Chondrocyte (in vitro differentiated cells): ENCODE data around the gene GRM8. TPM values are rescaled to one million over a fixed set of nuclear protein-coding genes. Genes with fewer than 3 reads are reported as not detected.

Source experiments
- DNase-seq: peaks from one replicate; pipeline ENCODE4 v3.0.0; 2021; ENCODE audit warnings: mixed read lengths, low spot score
- H3K27ac Mint-ChIP-seq: one replicate; pipeline ENCODE4 v1.8.0; 2021; ENCODE audit warnings: mild to moderate bottlenecking, moderate library complexity, mixed read lengths; ENCODE audit not compliant: unreplicated experiment
- H3K27me3 Mint-ChIP-seq: 2 replicates; pipeline ENCODE4 v1.8.0; 2021; ENCODE audit warnings: low read depth, mixed read lengths
- H3K36me3 Mint-ChIP-seq: 2 replicates; pipeline ENCODE4 v1.8.0; 2021; ENCODE audit warnings: low read depth, mixed read lengths
- H3K4me1 Mint-ChIP-seq: 2 replicates; pipeline ENCODE4 v1.8.0; 2021; ENCODE audit warnings: low read depth, mild to moderate bottlenecking, mixed read lengths
- H3K4me3 Mint-ChIP-seq: one replicate; pipeline ENCODE4 v1.8.0; 2021; ENCODE audit warnings: mild to moderate bottlenecking, moderate library complexity, mixed read lengths; ENCODE audit not compliant: unreplicated experiment
- H3K9me3 Mint-ChIP-seq: 2 replicates; pipeline ENCODE4 v1.8.0; 2021; ENCODE audit warnings: low read depth, mixed read lengths
- CTCF ChIP-seq: fragments of 200-600 bp; sonication (generic); IDR thresholded peaks from 2 replicates; pipeline ENCODE4 v1.5.0; 2021; ENCODE audit warnings: antibody characterized with exemption, mild to moderate bottlenecking, moderate library complexity
- total RNA-seq: library from RNA; stranded (reverse); gene quantifications from 3 replicates; pipeline ENCODE4 v1.2.1, GENCODE V29; 2021

Gene GRM8
- total RNA-seq, 1 donor from 2014 or later: not detected

GRCh38 chr7:126658684-126659083 lies 594.1 kb downstream of the GRM8 start:
- Mint-ChIP-seq H3K27ac (no peak overlapping the region), H3K4me1 (no peaks in the 10 kb centered on the region), H3K4me3 (no peak overlapping the region), H3K27me3 (no peaks in the 10 kb centered on the region), H3K36me3 (no peaks in the 10 kb centered on the region), H3K9me3 (no peaks in the 10 kb centered on the region)
- no peak for TF ChIP-seq CTCF
- DNase-seq: no peak

- peaks cover 3% of the 10 kb centered on the region for H3K27me3 Mint-ChIP-seq
- no peak for DNase-seq
- no peaks in the 10 kb centered on the region for H3K4me1 Mint-ChIP-seq
- H3K9me3 Mint-ChIP-seq: no peaks in the 10 kb centered on the region
- no peak for TF ChIP-seq CTCF
- no peak overlapping the region for H3K4me3 Mint-ChIP-seq
- no peak overlapping the region for H3K27ac Mint-ChIP-seq
- H3K36me3 Mint-ChIP-seq: no peaks in the 10 kb centered on the region
Measured at GRCh38 chr7:126657599-126658358, 595.0 kb downstream of the GRM8 start.

- Mint-ChIP-seq H3K36me3 (no peaks in the 10 kb centered on the region), H3K27ac (no peak overlapping the region), H3K4me1 (no peaks in the 10 kb centered on the region), H3K27me3 (peaks cover 4% of the 10 kb centered on the region), H3K4me3 (no peak overlapping the region), H3K9me3 (no peaks in the 10 kb centered on the region)
- no peak for DNase-seq
- no peak for TF ChIP-seq CTCF
Measured at GRCh38 chr7:126657137-126657536, 595.6 kb downstream of the GRM8 start.

GRCh38 chr7:126656165-126656564 lies 596.6 kb downstream of the GRM8 start:
- Mint-ChIP-seq H3K27me3 (peaks cover 4% of the 10 kb centered on the region), H3K36me3 (no peaks in the 10 kb centered on the region), H3K27ac (no peak overlapping the region), H3K4me3 (no peak overlapping the region), H3K4me1 (no peaks in the 10 kb centered on the region), H3K9me3 (no peaks in the 10 kb centered on the region)
- TF ChIP-seq CTCF: no peak
- no peak for DNase-seq

GRCh38 chr7:126637538-126637937 lies 615.2 kb downstream of the GRM8 start:
- no peak overlapping the region for H3K4me3 Mint-ChIP-seq
- H3K4me1 Mint-ChIP-seq: no peaks in the 10 kb centered on the region

More at GRCh38 chr7:126637538-126637937, 615.2 kb downstream of the GRM8 start:
- Mint-ChIP-seq H3K9me3 (no peaks in the 10 kb centered on the region), H3K36me3 (no peaks in the 10 kb centered on the region), H3K27ac (no peak overlapping the region), H3K27me3 (peaks cover 5% of the 10 kb centered on the region)
- TF ChIP-seq CTCF: no peak
- DNase-seq: no peak
